HG03469 (cell line): Measurements from ENCODE around the gene PLA2G4D.
"Not testable (repeated sequence)": the region's sequence is repeated elsewhere in the genome, so short reads cannot be mapped to it uniquely, and the experiment has no call there.

Experiments
- ATAC-seq: cut with Tn5 transposase; IDR thresholded peaks from one replicate; pipeline ENCODE4 v1.9.1; 2021; ENCODE audit warnings: mild to moderate bottlenecking, moderate library complexity, moderate number of reproducible peaks; ENCODE audit not compliant: unreplicated experiment

The PLA2G4D gene

DNA sequence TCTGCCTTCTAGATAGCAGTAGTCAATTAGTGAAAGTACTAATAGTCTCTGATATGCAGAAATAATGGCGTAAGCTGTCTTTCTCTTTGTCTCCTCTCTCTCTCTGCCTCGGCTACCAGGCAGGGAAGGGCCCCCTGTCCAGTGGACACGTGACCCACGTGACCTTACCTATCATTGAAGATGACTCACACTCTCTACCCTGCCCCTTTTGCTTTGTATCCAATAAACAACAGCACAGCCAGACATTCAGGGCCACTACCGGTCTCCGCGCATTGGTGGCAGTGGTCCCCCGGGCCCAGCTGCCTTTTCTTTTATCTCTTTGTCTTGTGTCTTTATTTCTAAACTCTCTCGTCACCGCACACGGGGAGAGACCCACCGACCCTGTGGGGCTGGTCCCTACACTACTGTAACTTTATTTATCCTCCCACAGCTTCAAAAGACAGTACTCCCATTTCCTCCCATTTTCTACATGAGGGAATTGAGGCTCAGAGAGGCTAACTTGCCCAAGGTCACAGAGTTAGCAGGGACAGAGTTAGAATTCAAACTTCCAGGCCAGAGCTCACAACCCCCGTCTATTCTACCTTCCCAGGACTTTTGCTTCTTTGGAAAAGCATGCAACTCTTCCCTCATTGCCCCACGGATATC, 2.5 kb downstream of the PLA2G4D start:
- not testable (repeated sequence) for ATAC-seq

DNA sequence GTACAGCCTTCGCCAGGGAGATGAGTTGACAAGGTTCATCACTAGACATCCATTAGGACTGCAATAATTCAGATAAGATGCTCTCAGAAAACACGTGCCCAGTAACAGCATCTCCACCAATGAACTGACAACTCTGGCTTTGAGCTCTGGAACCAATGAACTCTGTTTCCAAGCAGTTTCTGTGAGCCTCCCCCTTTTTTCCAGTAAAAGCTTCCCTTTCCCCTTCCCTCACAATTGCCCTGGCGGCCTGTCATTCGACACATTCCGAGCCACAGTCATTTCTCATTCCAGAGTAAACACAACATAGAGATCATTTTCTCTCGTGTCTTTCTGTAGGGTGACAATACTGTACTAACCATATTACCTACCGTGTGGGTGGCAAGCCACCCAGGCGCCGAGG, 3.6 kb downstream of the PLA2G4D start:
- ATAC-seq, result no peak

DNA sequence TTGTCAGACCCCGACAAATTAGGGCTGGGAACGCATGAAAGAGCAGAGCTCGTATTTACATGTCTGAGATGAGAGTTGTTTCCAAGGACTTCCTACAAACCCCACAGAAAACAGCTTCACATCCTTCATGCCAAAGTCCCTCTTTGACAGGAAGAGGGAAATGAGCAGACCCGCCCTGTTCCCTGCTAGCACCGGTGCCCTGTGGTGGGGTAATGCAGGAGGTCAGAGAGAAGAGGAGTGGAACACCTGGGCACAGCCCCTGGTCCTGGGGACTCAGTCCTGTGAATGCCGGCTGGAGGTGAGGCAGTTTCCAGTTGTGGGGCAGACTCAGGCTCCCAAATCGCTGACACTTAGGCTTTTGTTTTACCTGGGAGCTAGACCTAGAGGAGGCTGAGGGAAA, 4.0 kb downstream of the PLA2G4D start:
- no peak for ATAC-seq

DNA sequence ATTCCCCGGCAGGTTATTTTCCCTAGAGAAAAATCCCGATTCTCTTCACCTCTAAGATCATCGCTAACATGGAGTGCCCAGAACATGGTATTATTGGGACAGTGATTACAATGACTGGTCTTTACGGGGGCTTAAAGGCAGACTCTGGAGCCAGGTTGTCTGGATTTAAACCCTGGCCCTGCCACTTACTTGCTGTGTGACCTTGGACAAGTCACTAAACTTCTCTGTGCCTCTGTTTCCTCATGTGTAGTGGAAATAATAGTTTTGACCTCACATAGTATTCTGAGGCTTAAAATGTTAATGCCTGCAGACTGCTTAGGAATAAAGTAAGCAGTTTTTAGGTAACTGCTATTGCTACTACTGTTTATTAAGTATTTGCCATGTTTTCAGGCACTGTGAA, 4.4 kb downstream of the PLA2G4D start:
- ATAC-seq, result no peak

DNA sequence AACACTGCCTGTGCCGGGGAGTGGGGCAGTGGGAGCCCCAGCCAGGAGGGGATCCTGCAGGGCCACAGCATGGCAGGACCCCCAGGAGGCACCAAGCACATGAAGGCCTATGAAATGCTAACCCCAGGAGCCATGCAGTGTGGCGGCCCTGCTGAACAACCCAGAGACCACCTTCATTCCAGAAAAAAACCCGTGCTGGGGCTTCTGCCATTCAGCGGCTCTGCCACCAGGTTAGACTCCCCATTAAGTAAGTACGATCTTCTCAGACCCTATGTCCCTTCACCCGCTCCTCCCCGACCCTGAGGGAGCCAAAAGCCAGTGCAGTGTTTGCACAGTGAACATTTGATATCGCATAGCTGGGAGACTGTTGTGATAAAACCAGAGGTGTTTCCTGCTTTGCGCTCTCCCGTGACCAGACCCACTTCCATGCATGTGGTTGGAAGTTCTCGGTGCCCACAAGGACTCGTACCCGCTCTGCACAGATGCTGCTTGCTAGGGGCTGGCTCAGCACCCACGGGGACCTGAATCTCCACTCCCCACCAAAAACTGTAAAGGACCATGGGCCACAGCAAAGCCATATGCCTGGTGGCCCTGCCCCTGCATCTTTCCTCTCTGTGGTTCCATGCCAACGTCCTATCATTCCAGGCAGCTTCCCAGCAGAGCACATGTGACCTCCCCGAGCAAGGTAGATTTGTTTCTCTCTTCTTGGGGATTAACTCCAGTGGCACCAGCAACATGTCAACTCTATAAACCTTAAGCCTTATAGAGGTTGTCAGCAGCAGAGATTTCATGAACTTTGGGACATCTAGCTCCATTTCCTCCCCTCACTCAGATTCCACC, 5.3 kb downstream of the PLA2G4D start:
- ATAC-seq, result no peak

DNA sequence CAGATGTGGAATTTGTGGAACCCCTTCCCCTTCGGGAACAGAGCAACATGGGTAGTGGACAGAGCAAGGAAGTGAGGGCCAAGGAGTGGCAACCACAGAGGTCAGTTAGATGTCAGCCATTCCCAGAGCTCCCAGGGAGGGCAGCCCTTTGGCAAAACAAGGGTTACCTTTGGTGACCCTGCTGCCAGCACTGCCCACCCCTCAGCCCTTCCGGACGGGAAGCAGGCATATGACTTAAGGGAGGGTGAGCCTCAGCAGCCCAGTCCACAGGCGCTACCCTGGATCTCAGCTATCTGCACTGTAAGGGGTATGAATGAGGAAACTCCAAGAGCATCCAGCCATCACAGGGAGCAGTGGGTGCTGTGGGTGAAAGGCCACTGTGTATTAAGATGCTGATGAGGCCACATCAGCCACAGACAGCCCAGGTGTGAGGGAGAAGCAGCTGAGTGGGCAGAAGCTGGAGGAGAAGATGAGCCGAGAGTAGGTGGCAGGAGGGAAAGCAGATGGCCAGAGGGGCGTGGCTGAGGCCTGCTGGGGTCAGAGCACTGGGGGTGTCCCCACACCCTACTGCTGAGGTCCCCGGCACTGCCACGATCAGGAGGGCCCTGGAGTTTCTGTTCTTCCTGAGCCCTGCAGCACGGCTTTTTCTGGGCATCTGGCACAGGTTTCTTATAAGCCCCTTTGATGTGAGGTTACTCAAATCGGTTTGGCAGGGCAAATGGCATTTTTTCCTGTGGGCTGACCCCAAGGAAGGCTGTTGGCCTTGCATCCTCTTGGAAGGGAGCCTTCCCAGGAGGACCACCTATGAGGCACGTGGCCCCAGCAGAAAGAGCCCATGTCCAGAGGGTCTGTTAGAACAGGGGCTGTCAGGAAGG, 6.2 kb downstream of the PLA2G4D start:
- no peak for ATAC-seq

DNA sequence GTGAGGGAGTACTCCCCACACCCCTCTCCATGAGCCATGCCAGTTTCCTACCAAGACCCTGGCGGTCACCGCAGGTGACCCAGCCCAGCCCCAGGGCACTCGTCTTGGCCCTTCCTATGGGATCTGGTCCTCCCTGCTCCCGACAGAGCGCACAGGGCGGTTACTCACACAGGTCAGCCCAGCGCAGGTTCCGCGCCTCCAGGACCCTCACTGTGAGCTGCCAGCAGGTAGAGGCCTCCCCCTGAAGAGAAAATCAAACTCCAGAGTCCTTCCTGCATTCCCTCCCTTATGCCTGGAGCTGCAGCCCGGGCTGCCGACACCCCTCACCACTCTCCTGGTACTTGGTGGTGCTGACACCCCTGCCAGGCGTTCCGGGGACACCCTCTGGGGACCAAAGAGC, 6.9 kb downstream of the PLA2G4D start:
- ATAC-seq, result no peak

DNA sequence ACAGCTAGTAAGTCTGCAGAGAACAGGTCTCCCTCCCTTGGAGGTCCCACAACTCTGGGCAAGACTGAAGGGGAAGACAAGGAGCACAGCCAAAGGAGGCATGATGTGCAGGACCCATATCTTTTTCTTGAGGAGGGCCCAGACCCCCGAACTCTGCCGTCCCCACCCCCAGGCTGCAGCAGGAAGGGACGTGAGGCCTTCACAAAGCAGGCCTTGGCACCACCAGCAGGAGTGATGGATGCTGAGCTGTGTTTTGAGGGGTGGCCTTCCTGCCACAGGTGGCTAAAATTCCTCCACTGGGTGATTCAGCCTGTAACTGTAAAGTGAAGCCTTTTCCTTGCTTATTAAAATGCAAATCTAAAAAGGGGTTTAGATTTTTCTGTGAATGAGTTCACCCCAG, 8.6 kb downstream of the PLA2G4D start:
- ATAC-seq, result no peak

DNA sequence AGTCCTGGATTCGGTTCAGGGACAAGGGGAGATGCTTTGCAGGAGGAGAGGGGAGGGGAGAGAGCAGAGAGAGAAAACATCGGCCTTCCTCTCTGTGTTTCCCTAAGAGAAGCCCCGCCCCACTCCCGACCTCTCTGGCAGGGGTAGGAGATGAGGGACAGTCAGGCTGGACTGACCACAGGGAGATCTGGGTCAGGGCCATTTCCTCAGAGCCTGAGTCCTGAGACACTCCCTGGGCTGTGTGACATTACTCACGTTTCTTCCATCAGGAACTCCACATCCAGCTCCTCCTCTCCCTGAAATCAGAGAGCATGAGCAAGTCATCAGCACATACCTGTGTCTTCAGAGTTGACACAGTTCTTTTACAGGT, 9.1 kb downstream of the PLA2G4D start:
- ATAC-seq, result no peak

DNA sequence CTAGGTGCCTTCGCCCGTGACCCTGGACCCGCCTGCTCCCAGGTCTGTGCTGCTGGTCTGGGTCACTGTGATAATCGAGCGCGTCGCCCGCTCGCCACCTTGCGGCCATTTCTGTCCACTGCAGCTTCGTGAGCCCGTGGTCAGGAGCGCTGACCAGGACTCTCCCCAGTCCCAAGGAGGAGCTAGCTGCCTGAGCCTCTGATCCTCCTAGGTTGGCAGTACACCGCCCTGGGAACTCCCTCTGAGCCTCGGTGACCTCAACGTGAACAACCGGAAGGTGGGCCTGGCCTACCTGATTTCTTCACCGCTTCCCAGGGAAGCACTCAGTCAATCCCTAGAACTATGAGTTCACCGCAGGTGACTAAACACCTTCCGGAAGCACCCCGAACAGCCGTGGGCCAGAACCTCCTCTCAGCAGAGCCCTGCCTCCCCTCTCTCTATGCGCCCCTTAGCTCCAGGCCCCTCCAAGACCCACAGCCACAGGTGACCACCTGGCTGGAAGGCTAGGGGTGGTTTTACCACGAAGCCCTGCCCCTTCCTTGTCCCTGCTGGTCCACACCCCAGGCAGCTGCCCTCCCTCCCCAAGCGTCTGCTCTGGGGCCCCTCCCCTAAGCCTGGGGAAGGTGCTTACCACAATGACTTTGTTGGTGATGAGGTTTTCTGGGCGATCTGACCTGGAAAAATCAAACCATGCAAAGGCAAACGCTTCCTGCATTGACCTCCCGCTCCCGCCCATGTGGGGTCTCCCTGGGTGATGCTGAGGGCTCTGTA, 9.7 kb downstream of the PLA2G4D start:
- no peak for ATAC-seq

DNA sequence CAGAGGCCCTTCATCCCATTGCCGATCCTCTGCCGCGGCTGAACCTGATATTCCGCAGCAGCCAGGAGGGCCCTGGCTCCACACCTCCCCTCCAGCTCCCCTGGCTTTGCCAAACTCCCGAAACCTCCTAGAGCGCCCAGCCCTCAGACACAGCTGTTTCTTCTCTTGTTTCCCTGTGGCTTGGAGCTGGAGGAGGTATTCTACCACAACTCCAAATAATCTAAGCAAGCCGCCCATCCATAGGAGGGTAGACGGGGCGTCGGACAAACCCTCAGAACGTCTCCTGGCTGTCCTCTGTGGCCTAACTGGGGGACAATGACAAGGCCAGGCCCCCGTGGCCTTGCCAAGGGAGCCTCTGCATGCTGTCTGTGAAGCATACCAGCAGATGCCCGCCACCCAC, 10.4 kb downstream of the PLA2G4D start:
- ATAC-seq, result no peak

DNA sequence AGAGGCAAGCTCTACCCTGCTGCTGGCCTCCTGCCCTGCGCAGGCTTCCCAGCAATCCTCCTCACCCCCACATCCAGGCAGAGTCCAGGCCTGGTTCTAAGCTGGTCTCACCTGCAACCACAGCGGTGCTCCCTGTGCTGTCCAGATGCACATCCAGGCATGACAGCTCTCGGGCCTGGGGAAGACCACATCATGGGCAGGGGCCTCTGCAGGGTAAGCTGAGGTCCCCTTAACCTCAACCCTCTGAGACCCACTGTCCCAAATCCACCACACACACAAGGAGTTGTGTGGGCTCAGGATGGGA, 10.8 kb downstream of the PLA2G4D start:
- ATAC-seq, result no peak

DNA sequence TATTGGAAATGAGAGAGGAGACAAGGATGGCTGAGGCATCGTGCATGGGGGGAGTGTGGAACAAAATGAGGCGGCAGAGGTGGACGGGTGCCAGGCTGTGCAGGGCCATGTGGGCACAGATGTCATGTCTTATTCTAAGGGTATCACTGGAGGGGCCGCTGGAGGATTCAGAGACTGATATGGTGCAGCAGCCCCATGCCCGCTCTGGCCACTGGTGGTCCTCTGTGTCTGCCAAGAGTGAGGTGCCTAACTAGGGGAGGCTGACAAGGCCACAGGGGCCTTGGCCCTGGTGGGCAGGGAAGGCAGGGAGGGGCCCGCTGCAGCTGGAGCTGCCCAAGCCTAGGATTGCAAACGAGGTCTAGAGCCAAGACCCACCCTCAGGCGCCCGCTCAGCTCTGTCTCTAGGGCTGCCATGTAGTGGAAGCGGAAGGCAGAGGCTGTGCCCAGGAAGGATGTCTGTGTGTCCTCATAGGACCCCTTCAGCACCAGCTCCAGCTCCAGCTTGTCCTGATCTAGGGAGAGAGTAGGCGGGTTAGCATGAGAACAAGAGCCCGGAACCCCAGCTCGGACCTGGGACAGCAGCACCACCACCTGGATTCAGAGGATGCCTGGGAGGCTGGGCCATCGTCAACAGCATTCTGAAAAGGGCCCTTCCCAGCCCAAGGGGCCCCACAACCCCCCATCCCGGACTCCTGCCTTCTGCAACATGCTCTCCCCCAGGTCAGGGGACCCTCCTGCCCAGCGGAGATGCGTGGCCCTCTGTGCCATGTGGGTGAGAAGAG, 11.3 kb downstream of the PLA2G4D start:
- ATAC-seq, result no peak

DNA sequence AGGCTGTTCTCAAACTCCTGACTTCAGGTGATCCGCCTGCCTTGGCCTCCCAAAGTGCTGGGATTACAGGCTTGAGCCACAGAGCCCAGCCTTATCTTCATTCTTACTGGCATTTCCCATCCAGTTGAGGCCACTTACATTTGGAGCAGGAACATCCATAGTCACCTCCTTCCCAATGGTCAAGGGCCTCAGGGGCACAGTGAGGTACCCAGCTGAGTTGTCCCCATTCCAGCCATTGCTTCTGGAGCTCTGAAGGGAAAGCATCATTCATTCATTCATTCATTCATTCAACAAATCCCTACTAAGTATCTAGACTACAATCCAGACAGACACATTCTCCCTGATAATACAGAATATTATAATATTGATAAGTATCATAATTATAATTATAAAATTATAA, 12.2 kb downstream of the PLA2G4D start:
- ATAC-seq, result no peak

DNA sequence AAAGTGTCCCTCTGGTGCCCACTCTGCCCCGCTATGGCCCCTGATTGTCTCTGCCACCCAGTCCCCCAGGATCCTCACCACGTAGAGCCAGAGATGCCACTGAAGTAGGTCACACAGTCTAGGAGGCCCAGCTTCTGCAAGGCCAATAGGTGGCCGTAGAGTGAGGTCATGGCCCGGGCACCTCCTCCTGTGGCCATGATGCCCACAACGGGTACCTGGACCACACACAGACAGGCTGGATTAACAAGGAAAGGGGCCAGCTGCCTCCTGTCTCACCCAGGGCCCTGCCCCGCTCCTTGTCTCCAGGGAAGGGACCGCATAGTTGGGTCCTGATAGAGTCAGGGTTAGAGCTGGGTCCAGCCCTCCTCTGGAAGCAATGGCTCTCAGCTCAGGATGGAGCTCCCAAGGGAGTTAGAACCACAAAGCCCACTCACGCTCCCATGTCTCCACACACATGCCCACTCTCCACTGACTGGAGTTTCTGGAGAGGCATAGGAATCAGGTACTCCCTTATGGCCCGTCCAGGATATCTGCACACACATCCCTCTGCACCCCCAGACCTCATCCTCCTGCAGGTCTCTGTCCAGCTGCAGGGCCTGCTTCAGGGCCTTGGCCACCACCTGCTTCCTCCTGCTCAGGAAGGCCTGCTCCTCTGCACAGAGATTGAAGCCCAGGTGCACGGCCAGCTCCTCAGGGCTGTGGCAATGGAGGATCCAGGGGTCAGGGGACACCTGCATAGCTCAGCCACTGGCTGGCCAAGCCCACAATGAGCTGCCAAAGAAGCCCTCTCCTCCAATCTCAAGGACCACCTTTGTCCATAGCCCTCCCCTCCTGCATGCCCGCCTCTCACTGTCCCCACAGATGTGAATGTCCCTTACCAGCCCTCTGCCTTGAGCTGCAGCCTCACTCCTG, 13.2 kb downstream of the PLA2G4D start:
- ATAC-seq, result no peak

DNA sequence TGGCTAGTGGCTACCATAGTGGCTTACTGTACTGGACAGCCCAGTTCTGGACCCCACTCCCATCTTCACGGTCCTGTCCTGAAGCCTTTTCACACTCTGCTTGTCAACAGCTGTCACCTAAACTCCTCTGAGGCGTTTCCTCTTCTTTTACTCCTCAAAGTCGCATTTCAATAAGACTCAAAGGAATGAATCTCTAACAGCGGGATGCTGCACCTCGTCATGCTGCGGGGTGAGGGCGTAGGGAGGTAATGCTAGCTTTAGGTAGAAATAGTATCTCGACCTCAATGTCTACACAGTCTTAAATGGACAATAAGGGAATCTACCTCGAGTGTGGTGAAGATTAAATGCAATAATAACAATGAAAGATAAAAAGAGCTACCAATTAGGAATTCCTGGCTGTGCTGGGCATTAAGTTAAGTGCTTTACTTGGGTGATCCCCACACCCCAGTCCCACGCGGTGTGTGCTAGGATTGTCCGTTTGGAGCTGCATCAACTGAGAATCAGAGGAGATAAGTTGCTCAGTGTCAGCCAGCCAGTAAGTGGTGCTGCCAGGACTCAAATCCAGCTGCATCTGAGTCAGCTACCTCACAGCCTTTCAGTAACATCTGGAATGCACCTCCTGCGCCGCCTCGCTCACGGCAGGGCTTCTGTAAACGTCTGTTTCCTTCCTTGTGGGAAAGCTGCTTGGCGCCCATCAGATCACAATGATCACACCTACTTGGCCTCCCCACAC, 14.0 kb downstream of the PLA2G4D start:
- ATAC-seq, result no peak

DNA sequence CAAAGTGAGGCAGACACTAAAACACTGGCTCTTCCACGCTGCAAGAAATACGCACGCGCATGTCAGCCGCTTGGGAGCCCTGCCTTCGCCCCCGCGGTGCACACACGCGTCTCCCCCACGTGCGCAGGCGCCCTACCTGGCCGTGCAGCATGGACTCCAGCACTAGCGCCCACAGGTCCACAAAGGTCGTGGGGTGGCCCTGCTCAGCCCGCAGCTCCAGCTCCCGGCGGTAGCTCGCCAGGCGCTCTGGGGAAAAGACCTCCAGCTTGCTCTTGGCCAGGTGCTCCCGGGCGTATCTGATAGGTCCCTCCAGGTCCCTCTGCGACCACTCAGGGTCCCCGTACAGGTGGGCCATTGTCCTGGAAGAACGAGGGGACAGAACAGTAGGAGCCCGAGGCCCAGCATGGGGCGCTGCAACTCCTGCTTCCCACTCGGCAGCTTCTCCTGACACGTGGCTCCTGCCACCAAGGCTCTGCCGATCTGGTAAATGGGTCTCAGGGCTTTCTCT, 14.9 kb downstream of the PLA2G4D start:
- no peak for ATAC-seq

DNA sequence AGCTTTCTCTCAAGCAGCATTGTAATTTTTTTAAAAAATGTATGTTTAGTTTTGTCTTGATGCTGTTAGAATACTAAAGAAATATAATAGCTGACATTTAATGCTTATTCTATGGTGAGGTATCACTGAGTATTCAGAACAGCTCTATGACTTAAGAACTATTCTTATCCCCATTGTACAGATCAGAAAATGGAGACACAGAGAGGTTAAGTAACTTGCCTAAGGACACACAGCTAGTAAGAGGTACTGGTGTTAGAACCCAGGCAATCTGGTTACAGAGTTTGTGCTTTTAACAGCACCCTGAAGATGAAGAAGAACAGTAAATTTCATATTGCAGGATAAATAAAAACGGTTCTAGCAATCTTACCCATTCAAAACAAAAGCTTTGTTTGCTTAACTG, 15.5 kb downstream of the PLA2G4D start:
- ATAC-seq, result no peak
